K562 (cell line): ENCODE results near the gene CYRIA. TPM values are rescaled to one million over a fixed set of nuclear protein-coding genes. Genes with fewer than 3 reads are reported as not detected.

Experiments
- ADNP ChIP-seq: fragments of 200-800 bp; sonication (Bioruptor generic); IDR thresholded peaks from 2 replicates; pipeline ENCODE4 v1.6.1; 2016; ENCODE audit warnings: missing genetic modification characterization, missing compliant biosample characterization
- CUX1 ChIP-seq: fragments of 200-800 bp; sonication (Bioruptor generic); IDR thresholded peaks from 2 replicates; pipeline ENCODE4 v1.6.1; 2016; ENCODE audit warnings: missing genetic modification characterization, missing compliant biosample characterization
- HDAC6 ChIP-seq: IDR thresholded peaks from 2 replicates; pipeline ENCODE4 v1.6.1; 2012; ENCODE audit warnings: low read depth, mild to moderate bottlenecking, control low read depth, inconsistent platforms, low read length, moderate library complexity
- HDGF ChIP-seq: fragments of 450-650 bp; IDR thresholded peaks from 2 replicates; pipeline ENCODE4 v1.6.1; 2016
- NFE2L1 ChIP-seq: fragments of 450-650 bp; IDR thresholded peaks from 2 replicates; pipeline ENCODE4 v1.6.1; 2016; ENCODE audit warnings: missing genetic modification characterization, low read depth, mild to moderate bottlenecking, missing compliant biosample characterization, moderate library complexity, borderline replicate concordance
- POU5F1 ChIP-seq: fragments of 150-350 bp; IDR thresholded peaks from 2 replicates; pipeline ENCODE4 v1.6.1; 2014; ENCODE audit warnings: borderline replicate concordance, low read length, low read depth, mild to moderate bottlenecking; ENCODE audit not compliant: partially characterized antibody
- RBBP5 ChIP-seq: fragments of 200-600 bp; sonication (generic); IDR thresholded peaks from 2 replicates; pipeline ENCODE4 v1.6.1; 2012; ENCODE audit warnings: borderline replicate concordance, mild to moderate bottlenecking, low read length, control low read depth, inconsistent platforms; ENCODE audit not compliant: insufficient read depth, poor library complexity, severe bottlenecking
- TAL1 ChIP-seq: fragments of 450-650 bp; IDR thresholded peaks from 2 replicates; pipeline ENCODE4 v1.6.1; 2016; ENCODE audit warnings: mild to moderate bottlenecking
- TARDBP ChIP-seq: fragments of 450-650 bp; IDR thresholded peaks from 2 replicates; pipeline ENCODE4 v1.6.1; 2016
- USF1 ChIP-seq: sonication (generic); formaldehyde crosslinking; IDR thresholded peaks from 2 replicates; pipeline ENCODE4 v1.9.0; 2022; ENCODE audit warnings: mild to moderate bottlenecking, missing genetic modification reagents
- USF2 ChIP-seq: sonication (generic); formaldehyde crosslinking; IDR thresholded peaks from 2 replicates; pipeline ENCODE4 v1.5.0; 2020; ENCODE audit warnings: missing genetic modification reagents
- ZNF717 ChIP-seq: fragments of 250-450 bp; sonication (Bioruptor Pico); IDR thresholded peaks from 2 replicates; pipeline ENCODE4 v1.5.0; 2021
- ZNF75A ChIP-seq: fragments of 450-650 bp; formaldehyde crosslinking; IDR thresholded peaks from 2 replicates; pipeline ENCODE4 v1.4.0; 2020; ENCODE audit warnings: mild to moderate bottlenecking
- polyA plus RNA-seq, 8 experiments: library from polyadenylated mRNA; depleted of rRNA in 4 of 8; stranded (reverse) in 5 of 8; unstranded in 3 of 8; fragments of >200 nt; fragmentation: Nextera tagmentation in 2 of 8; fragmentation: Illumina TruSeq in 1 of 8; extraction: Ambion mirVana in 2 of 8; extraction: Trizol in 1 of 8; gene quantifications; 2 replicates each; pipeline versions ENCODE4 v1.2.1 to v1.2.3, GENCODE V29; 2011 to 2014; ENCODE audit warnings: inconsistent platforms in 1 of 8, missing spikeins in 1 of 8
- total RNA-seq, 7 experiments: library from RNA; depleted of rRNA in 6 of 7; stranded (reverse); fragments of >200 nt in 6 of 7; fragmentation: Illumina TruSeq in 2 of 7; extraction: Trizol in 2 of 7; gene quantifications; 2 replicates each; pipeline versions ENCODE4 v1.2.1 to v1.2.3, GENCODE V29; 2011 to 2021; ENCODE audit warnings: low replicate concordance in 1 of 7
- TF ChIP-seq, protein P1 (sequence below): fragments of 450-650 bp; formaldehyde crosslinking; conservative IDR thresholded peaks from 2 replicates; pipeline ENCODE4 v1.4.0; 2022; ENCODE audit warnings: mild to moderate bottlenecking, missing genetic modification characterization
- TF ChIP-seq, protein P2 (sequence below): fragments of 450-650 bp; IDR thresholded peaks from 2 replicates; pipeline ENCODE4 v1.6.1; 2018; ENCODE audit not compliant: partially characterized antibody

Gene CYRIA
- total and polyA plus RNA-seq, 9 of the 15 experiments (the other 6 are each of a cell fraction or from before 2014, with no cell fraction given): 0.84 to 5.6 (median 3.0) TPM

DNA sequence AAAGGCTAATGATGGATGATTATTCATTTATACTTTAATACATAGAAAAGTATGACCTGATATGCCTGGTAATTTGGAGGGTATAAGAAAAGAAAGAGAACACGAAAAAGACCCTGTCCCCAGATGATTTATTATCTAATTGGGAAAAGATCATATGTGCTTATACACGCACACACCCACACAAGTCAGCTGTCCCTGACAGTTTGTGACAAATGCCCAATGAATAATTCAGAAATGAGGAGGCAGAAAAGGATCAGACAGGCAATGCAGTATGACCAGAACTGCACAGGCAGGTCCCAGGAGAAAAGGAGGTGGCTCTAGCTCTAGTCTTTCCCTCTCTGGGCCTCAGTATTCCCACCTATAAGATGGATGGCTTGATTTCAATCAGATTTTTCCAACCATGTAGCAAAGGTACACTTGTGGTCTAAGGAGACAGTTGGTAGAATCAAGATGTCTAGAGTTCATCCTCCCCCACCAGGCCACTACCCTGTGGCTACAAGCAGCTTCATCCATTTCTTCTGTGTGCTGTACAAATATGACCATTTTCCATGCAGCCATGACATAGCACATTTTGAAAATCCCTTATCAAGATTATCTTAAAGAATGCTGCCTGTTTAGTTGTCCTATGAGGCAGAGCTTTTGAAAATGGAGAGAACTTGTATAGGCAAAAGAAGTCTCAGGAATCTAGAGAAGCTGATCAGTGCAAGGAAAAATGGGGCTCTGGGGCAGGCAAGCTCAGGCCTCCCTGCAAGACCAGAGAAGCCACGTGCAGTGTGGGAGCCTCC, 19.7 kb downstream of the CYRIA start (continued):
- no peak for TF ChIP-seq HDGF
- TF ChIP-seq ZNF717 (CRISPR knock-in tag): no peak
- TF ChIP-seq TARDBP: no peak
- TF ChIP-seq, protein P1, sequence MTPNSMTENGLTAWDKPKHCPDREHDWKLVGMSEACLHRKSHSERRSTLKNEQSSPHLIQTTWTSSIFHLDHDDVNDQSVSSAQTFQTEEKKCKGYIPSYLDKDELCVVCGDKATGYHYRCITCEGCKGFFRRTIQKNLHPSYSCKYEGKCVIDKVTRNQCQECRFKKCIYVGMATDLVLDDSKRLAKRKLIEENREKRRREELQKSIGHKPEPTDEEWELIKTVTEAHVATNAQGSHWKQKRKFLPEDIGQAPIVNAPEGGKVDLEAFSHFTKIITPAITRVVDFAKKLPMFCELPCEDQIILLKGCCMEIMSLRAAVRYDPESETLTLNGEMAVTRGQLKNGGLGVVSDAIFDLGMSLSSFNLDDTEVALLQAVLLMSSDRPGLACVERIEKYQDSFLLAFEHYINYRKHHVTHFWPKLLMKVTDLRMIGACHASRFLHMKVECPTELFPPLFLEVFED (CRISPR knock-in tag): no peak
- TF ChIP-seq ZNF75A: peak; percentile 20; the same call in 1 of the 2 replicates
- TF ChIP-seq POU5F1: no peak
- no peak for TF ChIP-seq HDAC6
- TF ChIP-seq TAL1: no peak
- TF ChIP-seq ADNP: peak; percentile 43; the same call in 1 of the 2 replicates
- TF ChIP-seq, protein P2, sequence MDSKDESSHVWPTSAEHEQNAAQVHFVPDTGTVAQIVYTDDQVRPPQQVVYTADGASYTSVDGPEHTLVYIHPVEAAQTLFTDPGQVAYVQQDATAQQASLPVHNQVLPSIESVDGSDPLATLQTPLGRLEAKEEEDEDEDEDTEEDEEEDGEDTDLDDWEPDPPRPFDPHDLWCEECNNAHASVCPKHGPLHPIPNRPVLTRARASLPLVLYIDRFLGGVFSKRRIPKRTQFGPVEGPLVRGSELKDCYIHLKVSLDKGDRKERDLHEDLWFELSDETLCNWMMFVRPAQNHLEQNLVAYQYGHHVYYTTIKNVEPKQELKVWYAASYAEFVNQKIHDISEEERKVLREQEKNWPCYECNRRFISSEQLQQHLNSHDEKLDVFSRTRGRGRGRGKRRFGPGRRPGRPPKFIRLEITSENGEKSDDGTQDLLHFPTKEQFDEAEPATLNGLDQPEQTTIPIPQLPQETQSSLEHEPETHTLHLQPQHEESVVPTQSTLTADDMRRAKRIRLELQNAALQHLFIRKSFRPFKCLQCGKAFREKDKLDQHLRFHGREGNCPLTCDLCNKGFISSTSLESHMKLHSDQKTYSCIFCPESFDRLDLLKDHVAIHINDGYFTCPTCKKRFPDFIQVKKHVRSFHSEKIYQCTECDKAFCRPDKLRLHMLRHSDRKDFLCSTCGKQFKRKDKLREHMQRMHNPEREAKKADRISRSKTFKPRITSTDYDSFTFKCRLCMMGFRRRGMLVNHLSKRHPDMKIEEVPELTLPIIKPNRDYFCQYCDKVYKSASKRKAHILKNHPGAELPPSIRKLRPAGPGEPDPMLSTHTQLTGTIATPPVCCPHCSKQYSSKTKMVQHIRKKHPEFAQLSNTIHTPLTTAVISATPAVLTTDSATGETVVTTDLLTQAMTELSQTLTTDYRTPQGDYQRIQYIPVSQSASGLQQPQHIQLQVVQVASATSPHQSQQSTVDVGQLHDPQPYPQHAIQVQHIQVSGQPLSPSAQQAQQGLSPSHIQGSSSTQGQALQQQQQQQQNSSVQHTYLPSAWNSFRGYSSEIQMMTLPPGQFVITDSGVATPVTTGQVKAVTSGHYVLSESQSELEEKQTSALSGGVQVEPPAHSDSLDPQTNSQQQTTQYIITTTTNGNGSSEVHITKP: no peak
- TF ChIP-seq CUX1 (CRISPR knock-in tag): no peak
- peak; percentile 88 for TF ChIP-seq NFE2L1 (tag)
- no peak for TF ChIP-seq RBBP5
- TF ChIP-seq USF1: no peak
- TF ChIP-seq USF2 (CRISPR knock-in tag): no peak
